ENCODE measurements around the gene PDCD1LG2.
"Not testable (repeated sequence)": the region's sequence is repeated elsewhere in the genome, so short reads cannot be mapped to it uniquely, and the experiment has no call there.

The PDCD1LG2 gene

GRCh38 chr9:5494765-5495164 lies 15.6 kb upstream of the PDCD1LG2 start:
- DNase-seq, result not testable (repeated sequence)

GRCh38 chr9:5499157-5499556 lies 11.2 kb upstream of the PDCD1LG2 start:
- DNase-seq, result no peak

GRCh38 chr9:5499889-5500398 lies 10.4 kb upstream of the PDCD1LG2 start:
- DNase-seq, result no peak

- no peak for DNase-seq
Observed at GRCh38 chr9:5500441-5501235, 9.7 kb upstream of the PDCD1LG2 start.

DNA sequence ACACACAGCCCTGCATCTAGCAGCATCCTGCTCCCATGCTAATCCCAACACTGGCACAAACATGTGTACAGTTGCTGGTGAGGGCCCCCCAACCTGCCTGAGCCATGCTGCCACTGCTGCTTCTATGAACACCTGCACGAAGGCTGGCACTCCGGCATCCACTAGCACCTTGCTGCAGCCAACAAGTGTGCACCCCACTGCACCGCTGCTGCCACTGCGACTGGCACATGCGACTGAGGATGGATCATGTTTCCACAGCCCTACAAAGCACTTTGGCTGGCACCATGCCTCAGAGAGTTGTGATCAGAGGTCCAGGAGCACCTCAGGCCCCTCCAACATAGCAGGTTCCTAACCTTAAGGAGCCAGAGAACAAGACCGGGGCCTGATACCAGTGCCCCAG lies 7.8 kb upstream of the PDCD1LG2 start:
- no peak for DNase-seq

DNA sequence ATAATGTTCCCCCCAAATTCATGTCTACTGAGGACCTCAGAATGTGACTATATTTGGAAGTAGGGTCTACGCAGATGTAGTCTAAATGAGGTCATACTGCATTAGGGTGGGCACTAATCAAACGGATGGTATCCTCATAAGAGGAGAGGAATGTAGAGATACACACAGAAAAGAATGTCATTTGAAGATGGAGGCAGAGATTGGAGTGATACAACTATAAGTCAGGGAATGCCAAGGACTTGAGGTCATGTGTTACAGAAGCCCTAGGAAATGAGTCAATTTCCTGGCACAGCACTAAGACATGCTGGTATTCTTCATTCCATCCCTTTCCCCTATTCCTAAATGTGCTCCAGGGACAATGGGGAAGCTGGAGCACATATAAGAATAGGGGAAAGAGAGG lies 758 bp upstream of the PDCD1LG2 start:
- DNase-seq, result no peak

DNA sequence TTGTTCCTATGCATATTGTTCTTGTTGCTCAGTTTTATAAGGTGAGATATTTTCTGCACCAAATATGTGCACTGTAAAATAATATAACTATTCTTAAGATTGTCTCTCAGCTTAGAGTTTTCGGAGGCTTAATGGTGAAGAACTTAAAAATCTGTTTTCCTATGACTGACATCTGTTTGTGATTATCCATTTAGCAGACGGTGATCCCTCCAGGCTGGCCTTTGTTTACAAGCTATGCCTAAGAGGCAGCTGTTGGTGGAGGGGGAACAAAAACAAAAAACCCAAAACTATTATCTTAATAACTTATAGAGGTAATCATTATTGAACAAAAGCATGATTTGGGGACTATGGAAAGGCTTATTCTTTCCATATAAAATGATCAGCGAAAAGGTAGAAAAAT lies 658 bp downstream of the PDCD1LG2 start:
- DNase-seq, result no peak

- DNase-seq, result no peak
Observed at GRCh38 chr9:5511476-5511875, 1.1 kb downstream of the PDCD1LG2 start.

GRCh38 chr9:5511935-5512580 lies 1.7 kb downstream of the PDCD1LG2 start:
- DNase-seq, result no peak

DNA sequence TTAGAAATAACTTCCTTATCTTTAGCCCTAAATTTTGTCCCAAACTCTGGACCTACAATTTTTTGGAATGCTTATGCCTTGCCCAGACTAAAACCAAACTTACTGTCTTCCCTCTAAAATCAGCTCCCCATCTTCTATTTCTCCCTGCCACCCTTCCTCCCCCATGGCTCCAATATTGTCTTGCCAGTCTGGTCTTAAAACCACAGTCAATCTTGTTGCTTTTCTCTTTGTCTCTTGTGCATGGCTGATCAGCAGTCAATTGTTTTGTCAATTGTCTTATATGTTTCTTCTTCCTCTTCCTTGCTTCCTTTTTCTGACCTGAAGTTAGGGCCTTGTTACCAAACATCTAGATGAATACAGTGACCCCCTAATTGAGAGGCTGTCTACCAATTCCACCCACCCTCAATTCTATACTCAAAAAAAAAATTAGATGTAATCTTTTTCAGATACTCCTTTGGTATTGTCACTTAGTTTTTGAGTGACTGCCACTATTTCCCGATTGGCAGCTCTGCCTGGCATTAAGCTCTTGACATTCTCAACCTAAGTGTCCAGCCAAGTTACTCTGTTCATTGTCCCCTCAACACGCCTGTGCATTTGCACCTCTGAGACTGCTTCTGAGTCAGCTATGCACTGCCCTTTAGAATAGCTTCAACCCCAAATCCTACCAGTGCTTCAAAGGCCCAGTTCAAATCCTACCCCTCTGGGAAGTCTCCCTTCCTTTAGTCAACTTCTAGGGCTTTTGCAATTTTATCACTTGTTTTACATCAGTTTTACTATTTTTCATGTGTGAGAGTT lies 2.5 kb downstream of the PDCD1LG2 start:
- no peak for DNase-seq

DNA sequence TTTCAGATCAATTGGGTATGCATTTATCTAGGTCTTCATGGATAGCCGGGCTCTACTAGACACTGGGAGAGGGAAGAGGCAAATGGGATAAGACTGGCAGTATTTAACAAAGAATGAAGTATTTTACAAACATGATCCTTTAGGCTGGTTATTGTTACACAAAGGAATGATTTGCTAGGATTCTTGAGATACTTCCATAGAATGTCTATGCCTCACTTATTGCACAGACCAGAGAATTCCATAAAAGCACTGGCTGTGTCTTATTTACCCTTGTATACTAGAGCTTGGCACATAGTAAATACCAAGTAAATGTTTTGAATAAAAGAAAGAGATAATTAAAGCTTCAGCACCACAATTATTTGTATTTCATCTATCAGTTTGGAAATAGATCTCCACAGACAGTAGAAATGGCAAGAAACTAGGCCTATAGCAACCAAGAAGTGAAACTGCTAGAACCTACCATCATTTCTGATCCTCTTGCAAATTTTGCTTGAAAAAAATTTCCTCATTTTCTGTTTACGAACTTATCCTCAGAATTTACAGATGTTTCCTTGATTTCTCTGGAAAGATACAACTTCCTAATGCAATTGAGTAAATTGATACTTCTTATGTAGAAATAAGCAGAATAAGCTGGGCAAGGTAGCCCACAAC lies 3.8 kb downstream of the PDCD1LG2 start:
- DNase-seq, result no peak

- no peak for DNase-seq
Observed at GRCh38 chr9:5514617-5515260, 4.4 kb downstream of the PDCD1LG2 start.

DNA sequence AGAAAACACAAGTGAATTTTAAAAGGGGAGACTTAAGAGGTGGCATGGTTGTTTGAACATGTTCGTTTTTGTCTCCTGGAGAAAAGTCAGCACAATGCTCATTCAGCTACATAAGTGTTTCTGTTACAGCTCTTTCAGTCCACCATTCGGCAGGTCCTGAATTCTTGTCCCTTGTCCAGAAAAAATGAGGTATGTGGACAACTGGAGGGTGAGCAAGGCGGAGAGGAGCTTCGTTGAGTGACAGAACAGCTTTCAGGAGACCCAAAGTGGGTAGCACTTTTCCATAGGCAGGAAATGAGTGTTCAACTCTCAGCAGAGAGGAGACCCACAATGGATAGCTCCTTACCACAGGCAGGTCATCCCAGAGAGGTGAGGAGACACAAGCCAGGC lies 4.9 kb downstream of the PDCD1LG2 start:
- DNase-seq, result no peak

DNA sequence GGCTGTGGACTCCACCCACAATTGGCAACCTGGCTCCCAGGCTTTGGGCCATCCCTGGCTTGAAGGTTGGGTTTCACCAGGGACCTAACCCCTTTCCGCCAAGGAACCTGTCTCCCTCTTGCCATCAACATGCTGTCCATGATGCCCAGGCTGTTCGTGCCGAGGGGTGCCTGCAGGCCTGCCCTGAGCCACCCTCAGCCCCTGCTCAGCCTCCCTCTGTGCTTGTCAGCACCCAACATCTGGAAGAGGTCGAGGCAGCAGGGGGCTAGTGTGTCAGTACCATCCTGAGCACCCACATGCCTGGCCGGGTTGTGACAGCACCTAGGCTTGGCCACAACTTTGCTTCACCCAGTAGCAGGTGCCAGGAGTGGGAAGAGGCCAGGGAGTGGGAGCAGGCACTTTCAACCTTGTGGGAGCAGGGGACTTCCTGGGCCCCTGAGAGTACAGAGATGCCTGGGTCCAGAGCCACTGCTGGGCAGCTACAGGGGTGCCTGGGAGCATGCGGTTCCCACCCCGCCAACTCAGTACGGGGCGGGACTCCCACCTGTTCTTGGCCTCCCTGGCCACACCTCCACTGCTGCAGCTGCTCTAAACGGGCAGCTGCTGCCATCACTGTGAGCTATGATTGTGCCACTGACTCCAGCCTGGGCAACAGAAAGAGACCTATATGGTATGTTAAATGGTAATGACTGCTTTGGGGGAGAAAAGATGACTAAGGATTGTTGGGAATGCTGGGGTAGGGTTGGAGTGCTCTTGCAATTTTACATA lies 6.3 kb downstream of the PDCD1LG2 start:
- no peak for DNase-seq

DNA sequence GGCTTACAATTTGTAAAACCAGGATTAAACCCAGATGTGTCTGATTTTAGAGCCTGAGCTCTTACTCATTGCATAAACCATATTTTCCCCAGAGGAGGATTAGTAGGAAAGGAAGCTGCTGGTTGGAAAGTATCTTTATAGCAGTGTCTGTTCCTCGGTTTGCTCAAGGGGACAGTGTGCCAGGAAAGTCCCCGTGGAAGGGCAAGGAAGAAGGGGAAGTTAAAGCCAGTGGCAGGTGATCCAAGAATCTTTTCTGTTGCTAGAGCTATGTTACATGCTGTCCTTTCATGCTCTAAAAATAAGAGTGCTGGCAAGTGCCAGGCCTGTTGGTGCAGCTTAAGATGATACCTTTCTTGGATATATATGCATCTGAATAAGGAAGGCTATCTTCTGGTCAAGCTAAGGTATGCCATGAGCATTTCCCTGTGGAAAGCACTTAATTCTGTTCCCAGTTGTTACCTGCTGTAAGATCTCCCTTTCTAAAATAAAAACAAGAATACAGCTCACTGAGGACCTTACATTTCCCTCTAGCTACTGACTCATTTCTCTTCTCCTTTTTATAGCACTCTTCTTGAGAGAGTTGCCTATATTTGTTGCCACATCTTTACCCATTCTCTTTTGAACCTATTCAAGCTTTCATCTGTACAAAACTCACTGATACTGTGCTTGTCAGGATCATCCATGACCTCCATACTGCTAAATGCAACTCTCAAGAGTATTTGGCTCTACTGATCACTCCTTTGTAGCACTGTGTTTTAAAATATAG lies 8.0 kb downstream of the PDCD1LG2 start:
- no peak for DNase-seq

DNA sequence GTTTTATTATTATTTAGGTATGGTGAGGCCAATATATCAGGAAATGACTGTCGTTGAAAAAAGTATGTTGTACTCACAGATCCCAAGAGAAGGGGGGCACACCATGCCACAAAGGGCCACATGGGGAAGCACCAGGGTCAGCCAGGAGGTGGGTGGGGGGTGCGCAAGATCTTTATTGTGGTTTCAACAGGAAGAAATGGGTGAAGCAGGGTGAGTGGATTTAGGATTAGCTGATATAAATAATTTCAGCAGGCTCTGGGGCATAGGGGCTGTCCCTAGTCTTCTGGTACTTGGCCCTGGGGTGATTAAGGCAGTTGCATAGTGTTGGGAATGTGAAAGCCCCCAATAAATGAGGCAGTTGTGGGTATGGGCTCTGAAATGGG lies 8.6 kb downstream of the PDCD1LG2 start:
- no peak for DNase-seq

- no peak for DNase-seq
Observed at GRCh38 chr9:5524090-5524489, 13.8 kb downstream of the PDCD1LG2 start.

GRCh38 chr9:5529683-5530221 lies 19.4 kb downstream of the PDCD1LG2 start:
- no peak for DNase-seq

GRCh38 chr9:5531101-5531882 lies 21.0 kb downstream of the PDCD1LG2 start:
- DNase-seq, result no peak

GRCh38 chr9:5532306-5532705 lies 22.0 kb downstream of the PDCD1LG2 start:
- no peak for DNase-seq

Data from CD4-positive, alpha-beta T cell treated with Interferon gamma for 1 hour (primary cell).